SW480 (cell line): ENCODE measurements around the gene ZNF79.
"Not testable (repeated sequence)": the region's sequence is repeated elsewhere in the genome, so short reads cannot be mapped to it uniquely, and the experiment has no call there.

Experiments used
- DNase-seq: peaks from one replicate; pipeline ENCODE4 v3.0.0-alpha.2; 2016; ENCODE audit warnings: low spot score

Gene ZNF79

GRCh38 chr9:127455324-127455992 lies 31.3 kb downstream of the ZNF79 start:
- DNase-seq, result no peak

GRCh38 chr9:127457191-127457878 lies 33.2 kb downstream of the ZNF79 start:
- DNase-seq, result no peak

- no peak for DNase-seq
These were observed 34.7 kb downstream of the ZNF79 start for GRCh38 chr9:127458921-127459320.

- no peak for DNase-seq
These were observed 39.2 kb downstream of the ZNF79 start for GRCh38 chr9:127463382-127463781.

GRCh38 chr9:127463911-127464310 lies 39.7 kb downstream of the ZNF79 start:
- DNase-seq, result no peak

GRCh38 chr9:127466407-127466917 lies 42.3 kb downstream of the ZNF79 start:
- not testable (repeated sequence) for DNase-seq

- no peak for DNase-seq
These were observed 43.4 kb downstream of the ZNF79 start for GRCh38 chr9:127467621-127468020.

- DNase-seq, result no peak
These were observed 46.5 kb downstream of the ZNF79 start for GRCh38 chr9:127470662-127471061.

GRCh38 chr9:127473501-127473900 lies 49.3 kb downstream of the ZNF79 start:
- DNase-seq, result no peak

- DNase-seq, result no peak
These were observed 49.8 kb downstream of the ZNF79 start for GRCh38 chr9:127473932-127474331.

GRCh38 chr9:127474592-127474991 lies 50.4 kb downstream of the ZNF79 start:
- no peak for DNase-seq

- no peak for DNase-seq
These were observed 55.4 kb downstream of the ZNF79 start for GRCh38 chr9:127479507-127480081.

GRCh38 chr9:127482662-127483061 lies 58.5 kb downstream of the ZNF79 start:
- DNase-seq, result no peak

- no peak for DNase-seq
These were observed 61.8 kb downstream of the ZNF79 start for GRCh38 chr9:127485995-127486394.

- no peak for DNase-seq
These were observed 64.8 kb downstream of the ZNF79 start for GRCh38 chr9:127488946-127489345.

GRCh38 chr9:127489471-127490115 lies 65.4 kb downstream of the ZNF79 start:
- DNase-seq, result no peak

GRCh38 chr9:127490535-127491230 lies 66.5 kb downstream of the ZNF79 start:
- no peak for DNase-seq

GRCh38 chr9:127491516-127491915 lies 67.3 kb downstream of the ZNF79 start:
- no peak for DNase-seq

GRCh38 chr9:127492616-127493015 lies 68.4 kb downstream of the ZNF79 start:
- DNase-seq, result no peak

GRCh38 chr9:127493592-127494303 lies 69.6 kb downstream of the ZNF79 start:
- DNase-seq, result no peak

- no peak for DNase-seq
These were observed 70.1 kb downstream of the ZNF79 start for GRCh38 chr9:127494304-127494702.
